ENCODE data around the gene P2RX4.
"Not testable (repeated sequence)": the region's sequence is repeated elsewhere in the genome, so short reads cannot be mapped to it uniquely, and the experiment has no call there.

Gene P2RX4

GRCh38 chr12:121189131-121189530 lies 20.8 kb upstream of the P2RX4 start:
- no peak for DNase-seq

GRCh38 chr12:121189619-121190155 lies 20.2 kb upstream of the P2RX4 start:
- DNase-seq = peak in 1 of 3 donors; percentile 47

GRCh38 chr12:121190523-121191031 lies 19.4 kb upstream of the P2RX4 start:
- DNase-seq = peak; percentile 94 to 99 (median 97)

GRCh38 chr12:121191151-121191550 lies 18.8 kb upstream of the P2RX4 start:
- DNase-seq = peak; percentile 57 to 69 (median 59)

GRCh38 chr12:121196902-121197301 lies 13.0 kb upstream of the P2RX4 start:
- peak; percentile 86 to 96 (median 94) for DNase-seq

GRCh38 chr12:121198949-121199348 lies 11.0 kb upstream of the P2RX4 start:
- no peak for DNase-seq

- DNase-seq = not testable (repeated sequence)
These were observed 8.8 kb upstream of the P2RX4 start for GRCh38 chr12:121201140-121201539.

GRCh38 chr12:121202407-121203355 lies 7.2 kb upstream of the P2RX4 start:
- no peak for DNase-seq

GRCh38 chr12:121203482-121203881 lies 6.4 kb upstream of the P2RX4 start:
- DNase-seq = no peak

GRCh38 chr12:121205491-121205890 lies 4.4 kb upstream of the P2RX4 start:
- no peak for DNase-seq

GRCh38 chr12:121208571-121208970 lies 1.4 kb upstream of the P2RX4 start:
- not testable (repeated sequence) for DNase-seq

- DNase-seq = no peak
These were observed 708 bp upstream of the P2RX4 start for GRCh38 chr12:121209221-121209620.

GRCh38 chr12:121212875-121213274 lies 2.9 kb downstream of the P2RX4 start:
- no peak for DNase-seq

- peak; percentile 91 to 99 (median 98) for DNase-seq
These were observed 4.3 kb downstream of the P2RX4 start for GRCh38 chr12:121214166-121214777.

GRCh38 chr12:121214855-121215745 lies 5.2 kb downstream of the P2RX4 start:
- peak; percentile 86 to 97 (median 95) for DNase-seq

GRCh38 chr12:121216102-121216501 lies 6.2 kb downstream of the P2RX4 start:
- DNase-seq = no peak

- DNase-seq = no peak
These were observed 7.1 kb downstream of the P2RX4 start for GRCh38 chr12:121217063-121217462.

GRCh38 chr12:121217761-121218160 lies 7.8 kb downstream of the P2RX4 start:
- DNase-seq = no peak

GRCh38 chr12:121218588-121219352 lies 8.8 kb downstream of the P2RX4 start:
- no peak for DNase-seq

- no peak for DNase-seq
These were observed 9.5 kb downstream of the P2RX4 start for GRCh38 chr12:121219353-121219986.

- DNase-seq = no peak
These were observed 12.9 kb downstream of the P2RX4 start for GRCh38 chr12:121222847-121223246.

Measured in suppressor macrophage treated with lipopolysaccharide for 1 hour (primary cell).